HEK293T (cell line): ENCODE results near the gene TLE1.

Experiments used
- CTCF ChIA-PET: fragments of 350-600 bp; formaldehyde crosslinking; extraction: SDS; loops from one replicate; lab custom pipeline; 2021; ENCODE audit warnings: antibody characterized with exemption, inconsistent platforms; lab: Yijun Ruan, JAX
- POLR2A ChIA-PET: fragments of 350-600 bp; formaldehyde crosslinking; extraction: SDS; loops from one replicate; lab custom pipeline; 2020; ENCODE audit warnings: antibody characterized with exemption, inconsistent platforms; lab: Yijun Ruan, JAX
- DNase-seq: peaks from one replicate; pipeline ENCODE4 v3.0.0; 2012; ENCODE audit warnings: mixed read lengths; ENCODE audit errors: extremely low spot score
- ARNT ChIP-seq: fragments of 450-650 bp; IDR thresholded peaks from 2 replicates; pipeline ENCODE4 v1.6.1; 2017; ENCODE audit warnings: mild to moderate bottlenecking
- BHLHE40 ChIP-seq: fragments of 450-650 bp; IDR thresholded peaks from 2 replicates; pipeline ENCODE4 v1.6.1; 2016; ENCODE audit warnings: mild to moderate bottlenecking, moderate library complexity, borderline replicate concordance
- CTBP1 ChIP-seq: fragments of 450-650 bp; IDR thresholded peaks from 2 replicates; pipeline ENCODE4 v1.6.1; 2016; ENCODE audit warnings: borderline replicate concordance
- ELF4 ChIP-seq: fragments of 450-650 bp; IDR thresholded peaks from 2 replicates; pipeline ENCODE4 v1.6.1; 2017; ENCODE audit warnings: antibody characterized with exemption
- FOXA1 ChIP-seq: fragments of 450-650 bp; IDR thresholded peaks from 2 replicates; pipeline ENCODE4 v1.6.1; 2016; ENCODE audit warnings: mild to moderate bottlenecking
- FOXK2 ChIP-seq: fragments of 450-650 bp; IDR thresholded peaks from 2 replicates; pipeline ENCODE4 v1.6.1; 2016; ENCODE audit warnings: mild to moderate bottlenecking
- FOXM1 ChIP-seq: fragments of 450-650 bp; IDR thresholded peaks from 2 replicates; pipeline ENCODE4 v1.6.1; 2017; ENCODE audit warnings: mild to moderate bottlenecking, borderline replicate concordance
- HDGF ChIP-seq: fragments of 450-650 bp; IDR thresholded peaks from 2 replicates; pipeline ENCODE4 v1.6.1; 2017; ENCODE audit warnings: antibody characterized with exemption, borderline replicate concordance
- L3MBTL2 ChIP-seq: fragments of 450-650 bp; conservative IDR thresholded peaks from 2 replicates; pipeline ENCODE4 v1.6.1; 2016; ENCODE audit warnings: mild to moderate bottlenecking
- LEF1 ChIP-seq: fragments of 450-650 bp; IDR thresholded peaks from 2 replicates; pipeline ENCODE4 v1.6.1; 2017; ENCODE audit warnings: mild to moderate bottlenecking, borderline replicate concordance
- NFRKB ChIP-seq: fragments of 450-650 bp; IDR thresholded peaks from 2 replicates; pipeline ENCODE4 v1.6.1; 2016; ENCODE audit warnings: mild to moderate bottlenecking, moderate library complexity
- PKNOX1 ChIP-seq: fragments of 450-650 bp; IDR thresholded peaks from 2 replicates; pipeline ENCODE4 v1.6.1; 2016
- SP1 ChIP-seq: fragments of 450-650 bp; IDR thresholded peaks from 2 replicates; pipeline ENCODE4 v1.6.1; 2017
- SUZ12 ChIP-seq: fragments of 450-650 bp; IDR thresholded peaks from 2 replicates; pipeline ENCODE4 v1.6.1; 2016; ENCODE audit warnings: mild to moderate bottlenecking
- TARDBP ChIP-seq: fragments of 450-650 bp; IDR thresholded peaks from 2 replicates; pipeline ENCODE4 v1.6.1; 2016
- ZNF384 ChIP-seq: fragments of 450-650 bp; IDR thresholded peaks from 2 replicates; pipeline ENCODE4 v1.6.1; 2016

The TLE1 gene

GRCh38 chr9:81584099-81584498 lies 105.2 kb downstream of the TLE1 start:
- CTCF ChIA-PET: no interaction called here
- DNase-seq: no peak
- TF ChIP-seq SUZ12: no peak
- TF ChIP-seq BHLHE40: no peak
- TF ChIP-seq SP1: no peak
- TF ChIP-seq CTBP1: no peak
- TF ChIP-seq L3MBTL2: no peak
- no peak for TF ChIP-seq TARDBP
- no peak for TF ChIP-seq FOXA1
- TF ChIP-seq LEF1: no peak
- no peak for TF ChIP-seq FOXK2
- TF ChIP-seq ZNF384: no peak
- no peak for TF ChIP-seq ARNT
- TF ChIP-seq ELF4: no peak
- TF ChIP-seq PKNOX1: no peak
- POLR2A ChIA-PET: no interaction called here

- TF ChIP-seq FOXA1 (no peak), CTBP1 (no peak), L3MBTL2 (no peak), ZNF384 (no peak)
- ChIA-PET POLR2A (no interaction called here), CTCF (no interaction called here)
- DNase-seq: no peak
These were observed 107.4 kb downstream of the TLE1 start for GRCh38 chr9:81581986-81582385.

- ChIA-PET POLR2A (no interaction called here), CTCF (no interaction called here)
- no peak for DNase-seq
- TF ChIP-seq FOXM1: no peak
- TF ChIP-seq L3MBTL2: no peak
- no peak for TF ChIP-seq SP1
- no peak for TF ChIP-seq CTBP1
- no peak for TF ChIP-seq SUZ12
- TF ChIP-seq ARNT: no peak
- TF ChIP-seq BHLHE40: no peak
- TF ChIP-seq FOXK2: no peak
- TF ChIP-seq TARDBP: no peak
- no peak for TF ChIP-seq HDGF
- no peak for TF ChIP-seq ELF4
- no peak for TF ChIP-seq PKNOX1
- TF ChIP-seq ZNF384: no peak
- no peak for TF ChIP-seq FOXA1
- no peak for TF ChIP-seq LEF1
These were observed 110.0 kb downstream of the TLE1 start for GRCh38 chr9:81579381-81579780.

GRCh38 chr9:81578606-81579005 lies 110.7 kb downstream of the TLE1 start:
- CTCF ChIA-PET: no interaction called here
- POLR2A ChIA-PET: no interaction called here
- DNase-seq: no peak
- TF ChIP-seq LEF1: no peak
- no peak for TF ChIP-seq BHLHE40
- no peak for TF ChIP-seq SP1
- no peak for TF ChIP-seq TARDBP
- TF ChIP-seq ZNF384: no peak
- no peak for TF ChIP-seq ELF4
- no peak for TF ChIP-seq HDGF
- TF ChIP-seq SUZ12: no peak
- TF ChIP-seq CTBP1: no peak
- TF ChIP-seq ARNT: no peak
- no peak for TF ChIP-seq FOXK2
- no peak for TF ChIP-seq PKNOX1
- no peak for TF ChIP-seq NFRKB
- TF ChIP-seq FOXA1: no peak
- TF ChIP-seq FOXM1: no peak
- TF ChIP-seq L3MBTL2: no peak

GRCh38 chr9:81575956-81576355 lies 113.4 kb downstream of the TLE1 start:
- ChIA-PET CTCF (no interaction called here), POLR2A (no interaction called here)
- TF ChIP-seq ELF4 (no peak), SP1 (no peak), ZNF384 (no peak), FOXA1 (no peak), L3MBTL2 (no peak), PKNOX1 (no peak), FOXM1 (no peak), LEF1 (no peak), TARDBP (no peak), BHLHE40 (no peak), SUZ12 (no peak), NFRKB (no peak)
- no peak for DNase-seq

GRCh38 chr9:81574405-81574804 lies 114.9 kb downstream of the TLE1 start:
- no peak for TF ChIP-seq TARDBP
- TF ChIP-seq PKNOX1: no peak
- TF ChIP-seq ELF4: no peak
- no peak for TF ChIP-seq SP1
- TF ChIP-seq BHLHE40: no peak
- no peak for TF ChIP-seq ARNT
- no peak for TF ChIP-seq L3MBTL2
- TF ChIP-seq FOXA1: no peak
- TF ChIP-seq SUZ12: no peak
- no peak for TF ChIP-seq LEF1
- TF ChIP-seq FOXK2: no peak
- no peak for TF ChIP-seq FOXM1
- no peak for TF ChIP-seq NFRKB
- TF ChIP-seq HDGF: no peak
- TF ChIP-seq ZNF384: no peak
- no peak for TF ChIP-seq CTBP1
- ChIA-PET POLR2A (no interaction called here), CTCF (no interaction called here)
- no peak for DNase-seq
